ENCODE measurements around the gene KCNS3. TPM values are rescaled to one million over a fixed set of nuclear protein-coding genes. Genes with fewer than 3 reads are reported as not detected.

KCNS3 gene
- total RNA-seq, 4 donors from 2014 or later = 2.2 to 5.9 (median 4.6) TPM

GRCh38 chr2:17858064-17858463 is 20.4 kb upstream of the KCNS3 start:
- TF ChIP-seq CTCF (IDR thresholded peaks at IDR 0.05; ENCODE audit: low read depth) = no peak

- TF ChIP-seq CTCF (IDR thresholded peaks at IDR 0.05; ENCODE audit: low read depth) = no peak
Observed at GRCh38 chr2:17863539-17863938, 14.9 kb upstream of the KCNS3 start.

GRCh38 chr2:17864676-17865075 is 13.8 kb upstream of the KCNS3 start:
- no peak for TF ChIP-seq CTCF (IDR thresholded peaks at IDR 0.05; ENCODE audit: low read depth)

- TF ChIP-seq CTCF (IDR thresholded peaks at IDR 0.05; ENCODE audit: low read depth) = no peak
Observed at GRCh38 chr2:17867133-17867532, 11.3 kb upstream of the KCNS3 start.

- TF ChIP-seq CTCF (IDR thresholded peaks at IDR 0.05; ENCODE audit: low read depth) = no peak
Observed at GRCh38 chr2:17869128-17869527, 9.3 kb upstream of the KCNS3 start.

GRCh38 chr2:17871639-17872038 is 6.8 kb upstream of the KCNS3 start:
- no peak for TF ChIP-seq CTCF (IDR thresholded peaks at IDR 0.05; ENCODE audit: low read depth)

GRCh38 chr2:17873021-17873420 is 5.4 kb upstream of the KCNS3 start:
- no peak for TF ChIP-seq CTCF (IDR thresholded peaks at IDR 0.05; ENCODE audit: low read depth)

All from subcutaneous adipose tissue (tissue), 4 donors.